H1 (cell line): ENCODE measurements around the gene PCDH11Y. TPM values are rescaled to one million over a fixed set of nuclear protein-coding genes. Genes with fewer than 3 reads are reported as not detected.
"Not testable (repeated sequence)": the region's sequence is repeated elsewhere in the genome, so short reads cannot be mapped to it uniquely, and the experiment has no call there.

Experiments
- CTCF ChIA-PET: fragments of 300-600 bp; sonication (Branson Sonifier 250); formaldehyde crosslinking; loops from one replicate; lab custom pipeline; 2021; ENCODE audit not compliant: partially characterized antibody; lab: Charles Lee
- POLR2A ChIA-PET: fragments of 300-600 bp; sonication (Branson Sonifier 250); formaldehyde crosslinking; loops from one replicate; lab custom pipeline; 2021; ENCODE audit warnings: inconsistent platforms; ENCODE audit not compliant: partially characterized antibody; lab: Charles Lee
- DNase-seq, 2 experiments: peaks; one replicate each; pipeline versions ENCODE4 v3.0.0 to v3.0.0-alpha.2; 2010 to 2022; ENCODE audit warnings: low spot score in 2 of 2, low read depth in 1 of 2, mixed read lengths in 1 of 2
- FAIRE-seq: peaks from 2 replicates; lab custom pipeline; 2011; peaks lifted over from hg19 to GRCh38; lab: Jason Lieb, UNC
- H2AFZ ChIP-seq: 2 replicates; pipeline ENCODE4 v1.8.1; 2012; ENCODE audit warnings: low read length, inconsistent platforms
- H2AK5ac ChIP-seq: 2 replicates; pipeline ENCODE4 v1.6.1; 2013; ENCODE audit warnings: low read depth, low read length
- H2BK120ac ChIP-seq: replicated peaks from 2 replicates; pipeline ENCODE3; 2013; ENCODE audit warnings: low read depth, low read length, inconsistent platforms
- H2BK12ac ChIP-seq: 2 replicates; pipeline ENCODE4 v1.6.1; 2013; ENCODE audit warnings: low read depth, low read length
- H2BK15ac ChIP-seq: 2 replicates; pipeline ENCODE4 v1.6.1; 2013; ENCODE audit warnings: low read length
- H2BK20ac ChIP-seq: 2 replicates; pipeline ENCODE4 v1.6.1; 2013; ENCODE audit warnings: low read length
- H2BK5ac ChIP-seq: 2 replicates; pipeline ENCODE4 v1.6.1; 2013; ENCODE audit warnings: low read depth, low read length
- H3K14ac ChIP-seq: 2 replicates; pipeline ENCODE4 v1.6.1; 2013; ENCODE audit warnings: inconsistent platforms; ENCODE audit not compliant: insufficient read length
- H3K18ac ChIP-seq: 2 replicates; pipeline ENCODE4 v1.6.1; 2013; ENCODE audit warnings: low read length; ENCODE audit errors: extremely low read depth
- H3K23ac ChIP-seq: 2 replicates; pipeline ENCODE4 v1.6.1; 2013; ENCODE audit warnings: inconsistent platforms; ENCODE audit not compliant: insufficient read length
- H3K23me2 ChIP-seq: 2 replicates; pipeline ENCODE4 v1.6.1; 2013; ENCODE audit warnings: low read depth, low read length
- H3K27ac ChIP-seq: 2 replicates; pipeline ENCODE4 v1.6.1; 2011; ENCODE audit warnings: low read depth, low read length, inconsistent platforms
- H3K27me3 ChIP-seq, 4 experiments: replicated peaks in 1 of 4; 1 replicate in 1 of 4; 2 replicates in 3 of 4; pipeline versions ENCODE4 v1.6.1 to v1.8.1; 2011 to 2013; ENCODE audit warnings: low read length in 3 of 4, mild to moderate bottlenecking in 3 of 4, inconsistent platforms in 2 of 4, mixed read lengths in 2 of 4, moderate library complexity in 1 of 4; ENCODE audit not compliant: control insufficient read depth in 3 of 4, insufficient read depth in 3 of 4; ENCODE audit errors: extremely low read depth in 1 of 4
- H3K36me3 ChIP-seq, 4 experiments: 2 replicates each; pipeline versions ENCODE4 v1.6.1 to v1.8.1; 2011 to 2013; ENCODE audit warnings: mild to moderate bottlenecking in 4 of 4, low read length in 3 of 4, moderate library complexity in 2 of 4, control low read depth in 1 of 4, inconsistent platforms in 1 of 4; ENCODE audit not compliant: insufficient read depth in 4 of 4, control insufficient read depth in 2 of 4
- H3K4ac ChIP-seq: replicated peaks from 2 replicates; pipeline ENCODE3; 2013; ENCODE audit warnings: low read length, low read depth, mixed read lengths, inconsistent platforms; ENCODE audit not compliant: insufficient read length
- H3K4me1 ChIP-seq, 4 experiments: replicated peaks in 1 of 4; 1 replicate in 1 of 4; 2 replicates in 3 of 4; pipeline versions ENCODE4 v1.6.1 to v1.8.1; 2011 to 2013; ENCODE audit warnings: low read length in 3 of 4, inconsistent platforms in 2 of 4, mixed read lengths in 1 of 4; ENCODE audit not compliant: insufficient read depth in 4 of 4, control insufficient read depth in 3 of 4
- H3K4me2 ChIP-seq, 2 experiments: 2 replicates each; pipeline versions ENCODE4 v1.6.1 to v1.8.1; 2011 to 2013; ENCODE audit warnings: low read depth in 2 of 2, low read length in 2 of 2, control low read depth in 1 of 2, inconsistent platforms in 1 of 2, mild to moderate bottlenecking in 1 of 2; ENCODE audit not compliant: insufficient read depth in 1 of 2
- H3K4me3 ChIP-seq, 4 experiments: fragments of 200-600, 300-600 bp in 1 of 4; sonication (generic), shearing (Covaris generic), sonication (Bioruptor Twin) in 1 of 4; 2 replicates each; pipeline versions ENCODE4 v1.5.1 to v1.8.1; 2011 to 2016; ENCODE audit warnings: low read length in 4 of 4, low read depth in 3 of 4, control low read depth in 2 of 4, inconsistent platforms in 2 of 4, mild to moderate bottlenecking in 2 of 4, mixed read lengths in 1 of 4, moderate library complexity in 1 of 4; ENCODE audit not compliant: insufficient read depth in 2 of 4; ENCODE audit errors: extremely low read depth in 1 of 4
- H3K56ac ChIP-seq: replicated peaks from 2 replicates; pipeline ENCODE3; 2013; ENCODE audit warnings: low read depth, mild to moderate bottlenecking, mixed read lengths, low read length, inconsistent platforms; ENCODE audit not compliant: insufficient read length
- H3K79me1 ChIP-seq: 2 replicates; pipeline ENCODE4 v1.6.1; 2013; ENCODE audit warnings: low read depth, low read length, control low read depth
- H3K79me2 ChIP-seq, 2 experiments: 2 replicates each; pipeline versions ENCODE4 v1.6.1 to v1.8.1; 2012 to 2013; ENCODE audit warnings: low read length in 2 of 2, mild to moderate bottlenecking in 2 of 2, inconsistent platforms in 1 of 2; ENCODE audit not compliant: insufficient read depth in 2 of 2, control insufficient read depth in 1 of 2
- H3K9ac ChIP-seq, 4 experiments: replicated peaks in 1 of 4; 1 replicate in 1 of 4; 2 replicates in 3 of 4; pipeline versions ENCODE4 v1.6.1 to v1.8.1; 2011 to 2013; ENCODE audit warnings: low read depth in 3 of 4, low read length in 3 of 4, control low read depth in 2 of 4, mild to moderate bottlenecking in 2 of 4, moderate library complexity in 2 of 4, inconsistent platforms in 1 of 4; ENCODE audit errors: extremely low read depth in 1 of 4
- H3K9me3 ChIP-seq, 2 experiments: 2 replicates each; pipeline versions ENCODE4 v1.6.1 to v1.8.1; 2012 to 2013; ENCODE audit warnings: mild to moderate bottlenecking in 2 of 2, moderate library complexity in 2 of 2, control low read depth in 1 of 2, inconsistent platforms in 1 of 2, low read depth in 1 of 2, low read length in 1 of 2, mixed read lengths in 1 of 2; ENCODE audit not compliant: insufficient read depth in 2 of 2
- H4K20me1 ChIP-seq, 2 experiments: replicated peaks in 1 of 2; 2 replicates each; pipeline versions ENCODE3 to v1.8.1; 2011 to 2013; ENCODE audit warnings: inconsistent platforms in 2 of 2, low read length in 2 of 2, mild to moderate bottlenecking in 1 of 2; ENCODE audit not compliant: insufficient read depth in 2 of 2, control insufficient read depth in 1 of 2
- H4K5ac ChIP-seq: 2 replicates; pipeline ENCODE4 v1.6.1; 2013; ENCODE audit warnings: low read length, low read depth, mixed read lengths, inconsistent platforms; ENCODE audit not compliant: insufficient read length
- H4K8ac ChIP-seq: 2 replicates; pipeline ENCODE4 v1.8.0; 2013; ENCODE audit warnings: mild to moderate bottlenecking, moderate library complexity, low read length, inconsistent platforms; ENCODE audit not compliant: insufficient read depth; ENCODE audit errors: extremely low read depth
- H4K91ac ChIP-seq: replicated peaks from 2 replicates; pipeline ENCODE3; 2013; ENCODE audit warnings: low read length, mixed read lengths, inconsistent platforms; ENCODE audit not compliant: insufficient read length
- WGBS, 2 experiments: shearing (Covaris generic) in 1 of 2; methylation state at CpG; one replicate each; pipeline versions ENCODE4 v1.1.6 to v1.1.7; 2013 to 2015; ENCODE audit warnings: low lambda C conversion rate in 2 of 2, mixed read lengths in 2 of 2, inconsistent platforms in 1 of 2, low coverage in 1 of 2, missing lambda C conversion rate in 1 of 2; ENCODE audit not compliant: insufficient replicate concordance in 2 of 2, insufficient coverage in 1 of 2, insufficient read length in 1 of 2; ENCODE audit errors: extremely low coverage in 1 of 2, missing lambda C conversion rate in 1 of 2; 5-methylcytosine and 5-hydroxymethylcytosine counted together
- polyA plus RNA-seq, 7 experiments: library from polyadenylated mRNA; depleted of rRNA in 3 of 7; stranded (reverse) in 5 of 7; unstranded in 2 of 7; fragments of >200 nt in 5 of 7; fragments of 200-250 nt in 2 of 7; gene quantifications; 1 replicate in 5 of 7; 2 replicates in 1 of 7; 4 replicates in 1 of 7; pipeline versions ENCODE4 v1.2.1 to v1.2.3, GENCODE V29; 2011 to 2013; ENCODE audit warnings: missing spikeins in 2 of 7, mixed read lengths in 2 of 7
- total RNA-seq: library from RNA; stranded (reverse); fragmentation: NEBNext Ultra II Directional; extraction: Animal tissue kit (Norgen Biotek cat#: 25700); gene quantifications from 2 replicates; pipeline ENCODE4 v1.2.1, GENCODE V29; 2021

Gene PCDH11Y
- total and polyA plus RNA-seq, 2 of the 8 experiments (the other 6 are each of a cell fraction or from before 2014, with no cell fraction given), result 0.86 to 9.3 TPM

DNA sequence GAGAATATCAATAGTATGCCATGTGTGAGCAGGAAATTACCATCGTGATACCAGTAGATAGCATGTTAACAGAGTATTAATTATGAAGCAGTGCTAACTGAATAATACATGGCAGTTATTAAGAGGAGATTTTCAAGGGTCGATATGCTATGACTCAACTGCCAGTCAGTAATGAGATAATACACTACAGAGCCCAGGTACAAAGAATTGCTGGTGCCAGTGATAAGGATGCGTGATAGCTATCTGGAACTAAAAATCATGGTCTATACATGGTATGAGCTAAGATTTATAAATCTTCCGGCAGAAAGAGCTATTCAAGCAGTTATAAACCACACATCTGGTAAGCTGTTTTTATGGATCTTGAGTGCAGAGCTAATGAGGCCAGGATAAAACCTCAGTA lies 32.2 kb upstream of the PCDH11Y start:
- H3K4me3 ChIP-seq, H3K79me1 ChIP-seq, H3K4me2 ChIP-seq, H3K56ac ChIP-seq, H3K36me3 ChIP-seq, H4K20me1 ChIP-seq, H4K91ac ChIP-seq, H3K18ac ChIP-seq, H2AK5ac ChIP-seq, FAIRE-seq, H3K23me2 ChIP-seq, H3K4me1 ChIP-seq, H2AFZ ChIP-seq, POLR2A ChIA-PET, H2BK20ac ChIP-seq, H3K9me3 ChIP-seq, H3K14ac ChIP-seq, H3K23ac ChIP-seq, H3K9ac ChIP-seq, H2BK12ac ChIP-seq, H3K27me3 ChIP-seq, H3K27ac ChIP-seq, DNase-seq, H2BK15ac ChIP-seq, H2BK120ac ChIP-seq, H4K8ac ChIP-seq, H3K4ac ChIP-seq, CTCF ChIA-PET, H4K5ac ChIP-seq, H3K79me2 ChIP-seq, H2BK5ac ChIP-seq: not testable (repeated sequence)
- no CpG with 5 or more reads among the region's 4 CpGs for WGBS, 2 experiments

DNA sequence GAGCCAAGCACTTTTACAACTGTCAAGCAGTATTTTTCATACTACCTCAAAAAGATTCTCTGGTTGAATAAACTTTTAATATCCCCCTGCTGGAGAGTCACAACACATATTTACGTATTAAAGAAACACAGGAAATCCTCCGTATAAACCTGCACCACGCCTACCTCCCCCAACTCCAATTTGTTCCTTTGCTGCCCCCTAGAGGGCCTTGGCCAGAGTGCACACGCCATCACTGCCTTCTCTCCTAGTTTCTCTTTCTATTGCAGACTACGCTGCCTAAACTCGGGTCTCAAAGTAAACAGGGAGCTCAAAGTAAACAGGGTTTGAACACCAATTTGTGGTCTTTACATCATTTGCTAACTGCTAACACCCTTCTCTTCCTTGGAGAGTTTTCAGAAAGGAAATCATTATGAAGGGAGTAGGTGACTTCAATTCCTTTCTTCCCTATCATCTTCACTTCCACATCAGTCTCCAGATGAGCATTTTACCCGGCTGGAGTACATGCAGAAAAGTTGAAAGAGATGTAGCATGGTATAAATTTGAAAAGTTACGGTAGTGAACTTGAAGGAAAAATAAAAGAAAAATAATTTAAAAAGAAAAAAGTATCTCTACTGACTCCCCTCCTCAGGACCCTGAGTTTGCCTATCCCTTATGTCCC lies 8.2 kb upstream of the PCDH11Y start:
- H3K27me3 ChIP-seq, H3K4me1 ChIP-seq, H3K23me2 ChIP-seq, H2BK12ac ChIP-seq, H4K20me1 ChIP-seq, H3K4me2 ChIP-seq, H3K27ac ChIP-seq, H2BK5ac ChIP-seq, POLR2A ChIA-PET, H3K23ac ChIP-seq, H2AK5ac ChIP-seq, H3K4ac ChIP-seq, H2AFZ ChIP-seq, H3K56ac ChIP-seq, H2BK20ac ChIP-seq, H4K8ac ChIP-seq, H2BK120ac ChIP-seq, H3K36me3 ChIP-seq, H3K4me3 ChIP-seq, CTCF ChIA-PET, DNase-seq, H3K79me2 ChIP-seq, H3K14ac ChIP-seq, H3K79me1 ChIP-seq, H3K9me3 ChIP-seq, H3K18ac ChIP-seq, H4K5ac ChIP-seq, H3K9ac ChIP-seq, H2BK15ac ChIP-seq, H4K91ac ChIP-seq: not testable (repeated sequence)
- WGBS, 2 experiments, result 78% methylated on average over 2 of the region's 8 CpGs; no CpG with 5 or more reads in 1 of the 2 experiments
- peak; percentile 99 for FAIRE-seq
